Karpas-422 (cell line): Measurements from ENCODE around the gene DMRTC2. TPM values are rescaled to one million over a fixed set of nuclear protein-coding genes. Genes with fewer than 3 reads are reported as not detected.

ENCODE experiments used
- DNase-seq: peaks from one replicate; pipeline ENCODE4 v3.0.0-alpha.2; 2015
- H2AFZ ChIP-seq: fragments of 200-600 bp; sonication (generic); 2 replicates; pipeline ENCODE4 v1.6.1; 2014; ENCODE audit warnings: antibody characterized with exemption, low read length, mixed read lengths
- H3K27ac ChIP-seq: fragments of 200-600 bp; sonication (generic); 2 replicates; pipeline ENCODE4 v1.5.1; 2014; ENCODE audit warnings: mild to moderate bottlenecking, low read length, moderate library complexity
- H3K27me3 ChIP-seq: fragments of 200-600 bp; sonication (generic); 2 replicates; pipeline ENCODE4 v1.6.1; 2014; ENCODE audit warnings: low read length, mixed read lengths
- H3K36me3 ChIP-seq: fragments of 200-600 bp; sonication (generic); 2 replicates; pipeline ENCODE4 v1.6.1; 2014; ENCODE audit warnings: low read length, mixed read lengths; ENCODE audit not compliant: insufficient read depth
- H3K4me1 ChIP-seq: fragments of 200-600 bp; sonication (generic); 2 replicates; pipeline ENCODE4 v1.6.1; 2014; ENCODE audit warnings: mild to moderate bottlenecking, low read length, mixed read lengths
- H3K4me2 ChIP-seq: fragments of 200-600 bp; sonication (generic); 2 replicates; pipeline ENCODE4 v1.6.1; 2014; ENCODE audit warnings: low read length, low read depth, mild to moderate bottlenecking; ENCODE audit not compliant: poor library complexity, severe bottlenecking
- H3K4me3 ChIP-seq: fragments of 200-600 bp; sonication (generic); 2 replicates; pipeline ENCODE4 v1.5.1; 2014; ENCODE audit warnings: mild to moderate bottlenecking, antibody characterized with exemption, low read length, mixed read lengths
- H3K79me2 ChIP-seq: fragments of 200-600 bp; sonication (generic); 2 replicates; pipeline ENCODE4 v1.6.1; 2014; ENCODE audit warnings: mild to moderate bottlenecking, low read length, mixed read lengths
- H3K9ac ChIP-seq: fragments of 200-600 bp; sonication (generic); 2 replicates; pipeline ENCODE4 v1.6.0; 2014; ENCODE audit warnings: low read length
- H3K9me2 ChIP-seq: fragments of 200-600 bp; sonication (generic), shearing (Covaris generic); replicated peaks from 2 replicates; pipeline ENCODE4 v1.6.0; 2014; ENCODE audit warnings: mild to moderate bottlenecking, low read length, moderate library complexity; ENCODE audit not compliant: insufficient read depth
- H3K9me3 ChIP-seq: fragments of 300-700, 200-600 bp; sonication (generic); 2 replicates; pipeline ENCODE4 v1.6.1; 2014; ENCODE audit warnings: low read length, mixed read lengths
- H4K20me1 ChIP-seq: fragments of 200-600 bp; sonication (generic); 2 replicates; pipeline ENCODE4 v1.6.1; 2014; ENCODE audit warnings: mild to moderate bottlenecking, antibody characterized with exemption, low read length, low read depth; ENCODE audit not compliant: insufficient read depth
- total RNA-seq: library from RNA; depleted of rRNA; stranded (reverse); fragments of >200 nt; shearing (Covaris generic); gene quantifications from 2 replicates; pipeline ENCODE4 v1.2.3, GENCODE V29; 2014; ENCODE audit warnings: low replicate concordance

The DMRTC2 gene
- total RNA-seq, 1 experiment from 2014 or later = not detected

GRCh38 chr19:41861846-41862245, 17.0 kb downstream of the DMRTC2 start:
- Histone ChIP-seq H3K4me1 (peaks cover 47% of the 10 kb centered on the region), H2AFZ (no peak overlapping the region), H3K4me2 (peak overlapping the region; percentile 81), H3K27me3 (no peaks in the 10 kb centered on the region), H3K4me3 (peak overlapping the region; percentile 96; the same call in 1 of the 2 replicates), H3K9me3 (no peaks in the 10 kb centered on the region), H3K27ac (peak overlapping the region; percentile 89), H4K20me1 (peaks cover 48% of the 10 kb centered on the region; the same call in 1 of the 2 replicates), H3K79me2 (peaks cover 45% of the 10 kb centered on the region), H3K36me3 (peaks cover 47% of the 10 kb centered on the region), H3K9me2 (no peaks in the 10 kb centered on the region), H3K9ac (peak overlapping the region; percentile 100)
- DNase-seq = no peak

GRCh38 chr19:41862445-41862986, 17.7 kb downstream of the DMRTC2 start:
- H3K9me2 ChIP-seq = no peaks in the 10 kb centered on the region
- peak overlapping the region; percentile 81 for H3K4me2 ChIP-seq
- peaks cover 47% of the 10 kb centered on the region for H3K36me3 ChIP-seq
- no peak overlapping the region for H2AFZ ChIP-seq
- H3K4me3 ChIP-seq = no peak overlapping the region; the same call in 1 of the 2 replicates
- H4K20me1 ChIP-seq = peaks cover 49% of the 10 kb centered on the region; the same call in 1 of the 2 replicates
- H3K9ac ChIP-seq = peak overlapping the region; percentile 100; the same call in 1 of the 2 replicates
- peaks cover 45% of the 10 kb centered on the region for H3K79me2 ChIP-seq
- no peaks in the 10 kb centered on the region for H3K9me3 ChIP-seq
- peak overlapping the region; percentile 89 for H3K27ac ChIP-seq
- peaks cover 47% of the 10 kb centered on the region for H3K4me1 ChIP-seq
- H3K27me3 ChIP-seq = no peaks in the 10 kb centered on the region
- DNase-seq = no peak

DNA sequence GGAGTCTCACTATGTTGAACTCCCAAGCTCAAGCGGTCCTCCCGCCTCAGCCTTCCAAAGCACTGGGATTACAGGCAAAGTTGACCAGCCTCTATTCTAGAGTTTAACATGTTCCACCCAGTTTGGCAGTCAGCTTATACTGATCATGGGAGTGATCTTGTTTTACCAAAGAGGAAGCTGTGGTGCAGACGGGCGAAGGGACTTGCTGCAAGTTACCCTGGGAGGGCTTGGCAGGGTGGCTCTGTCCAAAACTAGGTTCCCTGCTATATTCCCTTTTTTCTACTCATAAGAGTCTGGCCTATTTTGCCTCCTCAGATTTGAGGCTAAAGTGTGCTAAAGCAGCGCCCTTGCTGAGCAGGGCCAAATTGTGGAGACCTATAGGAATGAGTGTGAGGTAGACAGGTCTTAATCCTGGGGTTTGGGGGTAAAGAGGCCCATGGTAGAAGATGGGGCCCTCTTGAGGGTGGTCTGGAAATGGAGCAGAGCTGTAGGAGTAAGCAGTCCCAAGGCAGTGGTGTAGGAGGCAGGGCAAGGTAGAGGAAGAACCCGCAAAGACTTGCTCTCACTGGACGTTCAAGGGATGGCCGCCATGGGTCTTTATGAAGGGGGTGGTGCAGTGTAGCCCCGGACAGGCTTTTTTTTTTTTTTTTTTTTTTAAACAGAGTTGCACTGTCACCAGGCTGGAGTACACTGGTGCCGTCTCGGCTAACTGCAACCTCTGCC, 18.5 kb downstream of the DMRTC2 start:
- peak overlapping the region; percentile 81 for H3K4me2 ChIP-seq
- DNase-seq = no peak
- H3K9me2 ChIP-seq = no peaks in the 10 kb centered on the region
- H3K79me2 ChIP-seq = peaks cover 45% of the 10 kb centered on the region
- H2AFZ ChIP-seq = no peak overlapping the region
- no peak overlapping the region for H3K27ac ChIP-seq
- no peak overlapping the region for H3K4me3 ChIP-seq
- H4K20me1 ChIP-seq = peaks cover 57% of the 10 kb centered on the region; the same call in 1 of the 2 replicates
- no peaks in the 10 kb centered on the region for H3K27me3 ChIP-seq
- peaks cover 56% of the 10 kb centered on the region for H3K36me3 ChIP-seq
- no peak overlapping the region for H3K9ac ChIP-seq
- peaks cover 47% of the 10 kb centered on the region for H3K4me1 ChIP-seq
- no peaks in the 10 kb centered on the region for H3K9me3 ChIP-seq

DNA sequence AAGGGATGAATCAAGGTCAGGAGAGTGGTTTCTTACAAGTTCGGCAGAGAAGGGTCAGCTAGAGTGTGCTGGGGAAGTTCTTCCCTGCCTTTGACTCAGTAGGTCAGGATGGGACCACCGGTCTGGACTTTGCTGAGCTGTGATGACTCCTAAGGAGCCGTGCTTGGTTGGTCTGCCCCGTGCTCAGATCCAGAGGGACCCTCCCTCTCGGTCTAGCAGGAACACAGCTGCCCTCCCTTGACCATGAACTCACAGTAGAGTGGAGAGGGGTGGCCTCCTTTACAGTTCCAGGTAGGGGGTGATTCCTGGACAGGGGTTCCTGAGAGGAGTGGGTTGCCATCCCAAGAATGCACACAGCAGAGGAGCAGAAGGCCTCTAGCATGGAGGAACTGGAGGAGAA, 19.5 kb downstream of the DMRTC2 start:
- Histone ChIP-seq H3K9ac (no peak overlapping the region), H3K4me2 (no peak overlapping the region), H3K4me3 (no peak overlapping the region), H4K20me1 (peaks cover 60% of the 10 kb centered on the region; the same call in 1 of the 2 replicates), H3K9me2 (no peaks in the 10 kb centered on the region), H3K4me1 (peaks cover 41% of the 10 kb centered on the region), H3K27ac (0 out of 2 replicates have a peak overlapping the region, but pooled peaks have one; percentile 12), H2AFZ (no peak overlapping the region), H3K36me3 (peaks cover 66% of the 10 kb centered on the region), H3K9me3 (no peaks in the 10 kb centered on the region), H3K79me2 (peaks cover 45% of the 10 kb centered on the region), H3K27me3 (no peaks in the 10 kb centered on the region)
- no peak for DNase-seq

GRCh38 chr19:41866284-41866683, 21.4 kb downstream of the DMRTC2 start:
- Histone ChIP-seq H3K9me2 (no peaks in the 10 kb centered on the region), H3K27me3 (no peaks in the 10 kb centered on the region), H3K27ac (no peak overlapping the region), H3K4me1 (peaks cover 39% of the 10 kb centered on the region), H3K9ac (no peak overlapping the region), H3K36me3 (peaks cover 70% of the 10 kb centered on the region), H3K4me2 (no peak overlapping the region), H3K9me3 (no peaks in the 10 kb centered on the region), H2AFZ (no peak overlapping the region), H3K79me2 (peaks cover 32% of the 10 kb centered on the region), H4K20me1 (peaks cover 50% of the 10 kb centered on the region; the same call in 1 of the 2 replicates), H3K4me3 (no peak overlapping the region)
- no peak for DNase-seq

GRCh38 chr19:41868120-41868988, 23.5 kb downstream of the DMRTC2 start:
- Histone ChIP-seq H4K20me1 (peaks cover 31% of the 10 kb centered on the region; the same call in 1 of the 2 replicates), H3K36me3 (peaks cover 55% of the 10 kb centered on the region), H3K4me1 (peaks cover 18% of the 10 kb centered on the region), H3K9ac (no peak overlapping the region), H3K27me3 (no peaks in the 10 kb centered on the region), H2AFZ (no peak overlapping the region), H3K9me3 (no peaks in the 10 kb centered on the region), H3K4me2 (no peak overlapping the region), H3K27ac (no peak overlapping the region), H3K79me2 (peaks cover 12% of the 10 kb centered on the region), H3K4me3 (no peak overlapping the region), H3K9me2 (no peaks in the 10 kb centered on the region)
- no peak for DNase-seq

DNA sequence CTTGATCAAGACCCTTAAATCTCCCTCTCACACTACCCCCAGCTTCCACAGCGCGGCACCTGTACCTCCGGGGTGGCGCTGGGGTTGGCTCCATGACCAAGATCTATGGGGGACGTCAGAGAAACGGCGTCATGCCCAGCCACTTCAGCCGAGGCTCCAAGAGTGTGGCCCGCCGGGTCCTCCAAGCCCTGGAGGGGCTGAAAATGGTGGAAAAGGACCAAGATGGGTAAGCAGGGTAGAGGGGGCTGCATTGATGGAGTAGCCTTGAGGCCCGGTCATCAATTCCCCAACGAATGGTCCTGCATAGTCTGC, 24.1 kb downstream of the DMRTC2 start:
- H4K20me1 ChIP-seq = peaks cover 29% of the 10 kb centered on the region; the same call in 1 of the 2 replicates
- H3K4me1 ChIP-seq = peaks cover 16% of the 10 kb centered on the region
- no peak overlapping the region for H3K9ac ChIP-seq
- H2AFZ ChIP-seq = no peak overlapping the region
- no peak overlapping the region for H3K4me3 ChIP-seq
- H3K9me3 ChIP-seq = no peaks in the 10 kb centered on the region
- H3K4me2 ChIP-seq = no peak overlapping the region
- DNase-seq = no peak
- peaks cover 9% of the 10 kb centered on the region for H3K79me2 ChIP-seq
- H3K27me3 ChIP-seq = no peaks in the 10 kb centered on the region
- peaks cover 51% of the 10 kb centered on the region for H3K36me3 ChIP-seq
- H3K9me2 ChIP-seq = no peaks in the 10 kb centered on the region
- no peak overlapping the region for H3K27ac ChIP-seq
